ENCODE data around the gene TCF3.

Gene TCF3

DNA sequence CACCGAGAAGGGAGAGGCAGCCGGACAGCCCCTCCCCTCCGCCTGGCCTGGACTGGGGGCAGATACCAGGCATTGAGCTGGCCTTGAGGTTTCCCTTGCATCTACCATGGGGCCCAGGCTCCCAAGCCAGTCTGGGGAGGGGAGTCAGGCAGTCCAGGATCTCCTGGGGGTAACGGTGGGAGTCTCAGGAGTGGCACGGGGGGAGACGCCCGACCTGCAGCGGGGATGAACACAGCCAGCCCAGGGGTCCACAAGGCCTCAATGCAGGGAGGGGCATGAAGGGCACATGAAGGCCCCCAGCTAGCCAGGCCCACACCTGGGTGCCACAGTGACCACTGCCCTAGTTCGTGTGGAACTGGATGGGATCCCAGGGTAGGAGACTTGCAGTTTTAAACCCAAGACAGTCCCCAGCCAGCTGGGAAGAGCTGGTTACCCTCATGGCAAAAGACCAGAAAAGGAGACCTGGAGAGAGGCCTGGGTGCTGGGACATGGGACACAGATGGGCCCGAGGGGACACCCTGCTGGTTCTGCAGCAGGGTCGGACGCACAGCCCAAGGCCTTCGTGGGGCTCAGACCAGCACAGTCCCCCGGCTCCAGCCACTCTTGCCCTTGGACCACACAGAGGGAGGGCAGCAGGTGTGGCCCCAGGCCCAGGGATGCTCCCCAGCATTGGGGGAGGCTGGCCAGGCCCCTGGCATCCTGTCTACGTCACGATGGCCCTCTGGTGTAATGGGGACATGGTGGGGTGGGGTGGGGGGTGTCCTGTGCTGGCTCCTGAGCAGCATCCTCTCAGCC, 42.5 kb downstream of the TCF3 start:
- DNase-seq (ENCODE audit: low spot score): no peak

DNA sequence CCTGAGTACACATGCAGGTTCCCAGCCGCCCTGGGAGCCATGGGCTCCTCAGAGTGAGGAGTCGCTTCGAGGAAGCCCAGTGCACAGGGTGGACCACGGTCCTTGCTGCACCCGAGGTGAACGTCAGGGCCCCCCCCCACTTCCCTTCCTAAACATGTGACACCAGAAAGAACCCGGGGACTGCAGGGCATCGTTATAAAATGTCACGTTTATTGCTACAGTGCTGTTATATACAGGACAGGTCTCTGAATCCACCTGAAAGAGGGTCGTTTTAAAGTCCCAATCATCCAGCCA, 43.4 kb downstream of the TCF3 start:
- no peak for DNase-seq (ENCODE audit: low spot score)

DNA sequence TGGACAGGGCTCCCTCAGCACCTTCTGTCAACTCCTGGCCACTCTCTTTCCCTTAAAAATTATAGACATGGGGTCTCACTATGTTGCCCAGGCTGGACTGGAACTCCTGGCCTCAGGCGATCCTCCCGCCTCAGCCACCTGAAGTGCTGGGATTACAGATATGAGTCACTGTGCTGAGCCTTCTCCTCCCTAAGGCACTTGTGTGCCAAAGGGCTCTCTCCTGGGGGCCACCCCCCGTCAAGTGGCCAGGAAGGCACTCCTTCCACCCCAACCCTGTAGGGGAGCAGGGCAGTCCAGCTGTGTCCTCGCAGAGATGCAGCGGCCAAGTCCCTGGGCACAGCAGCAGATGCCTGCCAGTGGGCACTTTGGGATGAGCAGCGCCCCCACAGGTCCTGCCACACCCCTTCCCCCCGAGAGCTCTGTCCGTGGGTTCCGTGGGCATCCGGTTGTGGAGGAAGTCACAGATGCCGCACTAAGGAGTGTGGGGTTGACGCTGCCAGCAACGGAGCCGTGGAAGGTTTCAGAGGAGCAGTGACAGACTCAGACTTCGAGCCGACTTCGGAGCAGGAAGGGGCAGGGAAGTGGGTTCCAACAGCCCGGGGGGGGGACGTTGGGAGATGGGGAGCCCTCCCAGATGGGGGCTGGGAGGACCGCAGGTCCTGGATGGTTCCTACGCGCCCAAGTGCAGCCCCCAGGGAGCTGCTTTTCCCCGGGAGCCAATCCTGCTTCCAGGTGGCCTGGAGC, 43.9 kb downstream of the TCF3 start:
- DNase-seq (ENCODE audit: low spot score): no peak

GRCh38 chr19:1606138-1606651, 46.2 kb downstream of the TCF3 start:
- no peak for DNase-seq (ENCODE audit: low spot score)

DNA sequence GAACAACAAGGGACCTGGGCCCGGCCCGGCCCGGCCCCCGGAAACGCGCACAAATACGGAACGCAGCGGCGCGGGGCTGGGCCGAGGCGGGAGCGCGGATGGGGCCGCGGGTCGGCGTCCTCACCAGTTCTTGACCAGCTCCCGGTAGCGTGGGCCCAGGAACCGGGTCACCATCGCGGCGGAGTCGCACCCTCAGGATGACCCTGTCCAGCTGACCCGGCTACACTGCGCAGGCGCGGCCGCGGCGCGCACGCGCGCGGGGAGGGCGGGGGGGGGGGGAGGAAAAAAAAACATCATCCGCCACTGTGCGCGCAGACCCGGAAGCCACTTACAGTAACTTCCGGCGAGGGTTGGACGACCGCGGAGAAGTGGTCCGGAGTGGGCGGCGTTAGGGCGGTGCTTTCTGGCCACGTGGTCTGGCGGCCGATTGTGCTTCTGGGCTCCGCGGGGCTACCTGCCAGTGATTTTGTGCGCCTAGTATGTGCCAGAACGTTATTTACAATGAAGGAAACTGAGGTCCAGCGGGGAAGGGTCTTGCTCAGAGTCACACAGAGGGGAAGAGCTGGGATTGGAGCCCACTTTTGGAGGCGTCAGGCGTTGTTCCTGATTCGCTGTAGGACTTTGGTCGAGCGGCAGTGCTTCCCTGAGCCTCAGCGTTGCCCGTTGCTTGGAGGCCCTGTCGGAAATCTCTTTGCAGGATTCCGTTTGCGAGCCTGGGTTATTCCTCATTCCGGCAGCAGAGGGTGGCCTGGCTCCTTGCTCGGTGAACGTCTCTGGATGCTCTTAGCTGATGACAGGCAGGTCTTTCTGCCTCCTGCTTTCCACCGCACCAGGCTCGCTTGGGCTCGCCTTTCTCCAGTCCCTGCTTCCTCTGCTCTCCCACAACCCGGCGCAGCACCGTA, 46.9 kb downstream of the TCF3 start, which contains the start of gene UQCR11:
Gene UQCR11 (minus strand): TSS at position 227 of the 902 bp plus-strand sequence. CDS start 53 bp downstream, at position 174.
- peak; percentile 97 for DNase-seq (ENCODE audit: low spot score)

DNA sequence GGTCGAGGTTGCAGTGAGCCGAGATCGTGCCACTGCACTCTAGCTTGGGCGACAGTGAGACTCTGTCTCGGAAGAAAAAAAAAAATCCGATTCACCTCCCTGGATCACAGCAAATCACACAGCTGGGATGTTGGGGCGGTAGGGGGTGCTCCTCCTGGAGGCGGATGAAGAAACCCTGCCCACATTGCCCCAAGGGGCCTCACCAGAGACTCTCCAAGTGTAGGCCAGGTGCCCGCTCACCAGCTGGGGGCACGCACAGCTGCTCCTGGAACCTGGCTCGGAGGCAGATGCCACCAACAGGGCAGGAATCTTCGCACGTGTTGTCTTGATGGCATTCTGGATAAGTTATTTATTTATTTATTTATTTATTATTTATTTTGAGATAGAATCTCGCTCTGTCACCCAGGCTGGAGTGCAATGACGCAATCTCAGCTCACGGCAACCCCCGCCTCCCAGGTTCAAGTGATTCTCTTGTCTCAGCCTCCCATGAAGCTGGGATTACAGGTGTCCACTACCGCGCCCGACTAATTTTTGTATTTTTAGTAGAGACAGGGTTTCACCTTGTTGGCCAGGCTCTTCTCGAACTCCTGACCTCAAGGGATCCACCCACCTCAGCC, 50.2 kb downstream of the TCF3 start:
- no peak for DNase-seq (ENCODE audit: low spot score)

GRCh38 chr19:1601613-1602064, 50.8 kb downstream of the TCF3 start:
- peak; percentile 50 for DNase-seq (ENCODE audit: low spot score)

DNA sequence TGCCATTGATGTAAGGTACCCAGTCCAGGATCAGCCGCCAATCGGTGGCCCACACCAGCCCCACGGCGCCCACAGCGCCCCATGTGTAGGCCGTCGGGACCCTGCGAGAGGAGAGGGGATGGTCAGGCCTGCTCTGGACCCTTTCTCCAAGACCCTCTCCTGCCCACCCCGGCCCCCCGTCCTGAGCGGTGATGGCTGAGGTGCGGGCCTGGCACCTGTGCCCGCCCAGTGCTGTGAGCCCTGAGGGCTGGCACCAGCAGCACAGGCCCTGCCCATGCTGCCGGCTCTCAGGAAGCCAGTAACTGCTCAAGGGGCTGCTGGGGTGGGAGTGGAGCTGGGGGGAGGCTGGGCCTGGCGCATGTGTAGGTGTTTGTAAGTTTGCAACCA, 53.0 kb downstream of the TCF3 start:
- no peak for DNase-seq (ENCODE audit: low spot score)

- DNase-seq (ENCODE audit: low spot score): no peak
Observed at GRCh38 chr19:1598777-1599459, 53.5 kb downstream of the TCF3 start.

DNA sequence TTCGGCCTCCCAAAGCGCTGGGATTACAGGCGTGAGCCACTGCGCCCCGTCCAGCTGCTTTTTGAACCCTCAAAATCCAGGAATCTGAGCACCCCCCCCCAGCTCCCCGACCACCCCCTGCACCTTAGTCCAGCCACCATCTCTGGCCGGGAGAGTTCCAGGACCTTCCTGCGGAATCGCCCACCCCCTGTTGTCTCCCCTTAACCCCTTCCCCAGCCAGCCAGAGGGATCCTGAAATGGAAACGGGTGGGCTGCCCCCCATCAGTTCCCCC, 59.0 kb downstream of the TCF3 start:
- DNase-seq (ENCODE audit: low spot score): no peak

GRCh38 chr19:1592755-1593500, 59.5 kb downstream of the TCF3 start, which contains the start of gene MBD3:
Gene MBD3 (minus strand): TSS chr19:1592865. CDS start chr19:1592631, 234 bp downstream.
- peak; percentile 96 for DNase-seq (ENCODE audit: low spot score)

GRCh38 chr19:1592024-1592754, 60.2 kb downstream of the TCF3 start:
- peak; percentile 91 for DNase-seq (ENCODE audit: low spot score)

- DNase-seq (ENCODE audit: low spot score): no peak
Observed at GRCh38 chr19:1591421-1592023, 60.9 kb downstream of the TCF3 start.

DNA sequence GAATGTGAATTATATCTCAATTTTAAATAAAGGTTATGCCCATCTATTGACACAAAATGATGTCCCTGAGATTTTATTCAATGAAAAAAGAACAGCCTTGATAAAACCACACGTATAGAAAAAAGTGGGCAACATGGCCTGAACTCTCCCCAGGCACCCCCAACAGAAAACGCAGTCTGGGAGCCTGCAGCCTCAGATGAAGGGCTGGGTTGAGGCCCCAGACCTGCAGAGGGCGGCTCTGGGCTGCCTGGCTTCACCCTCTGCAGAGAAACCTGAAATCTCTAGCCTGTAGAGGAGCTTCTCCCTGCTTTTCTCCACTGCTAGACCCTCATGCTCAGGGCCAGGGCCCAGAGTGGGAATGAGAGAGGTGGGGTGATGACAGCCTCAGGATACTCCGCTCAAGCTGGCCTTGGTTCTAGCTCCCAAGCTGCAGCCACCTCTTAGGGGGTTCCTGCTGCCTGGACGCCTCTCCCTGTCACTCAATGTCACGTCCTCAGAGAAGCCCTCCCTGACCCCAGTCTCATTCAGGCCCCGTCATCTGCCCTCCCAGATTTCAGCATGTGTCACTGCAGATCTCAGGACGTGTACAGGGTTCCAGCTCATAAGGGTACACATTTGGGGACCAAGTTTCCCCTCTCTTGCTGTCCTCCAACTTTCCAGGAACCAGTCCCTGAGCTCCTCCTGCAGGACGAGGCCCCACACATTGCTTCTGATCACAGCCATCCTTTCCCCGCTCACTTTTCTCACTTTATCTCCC, 61.6 kb downstream of the TCF3 start:
- DNase-seq (ENCODE audit: low spot score): peak; percentile 66

GRCh38 chr19:1587872-1588271, 64.5 kb downstream of the TCF3 start:
- DNase-seq (ENCODE audit: low spot score): no peak

DNA sequence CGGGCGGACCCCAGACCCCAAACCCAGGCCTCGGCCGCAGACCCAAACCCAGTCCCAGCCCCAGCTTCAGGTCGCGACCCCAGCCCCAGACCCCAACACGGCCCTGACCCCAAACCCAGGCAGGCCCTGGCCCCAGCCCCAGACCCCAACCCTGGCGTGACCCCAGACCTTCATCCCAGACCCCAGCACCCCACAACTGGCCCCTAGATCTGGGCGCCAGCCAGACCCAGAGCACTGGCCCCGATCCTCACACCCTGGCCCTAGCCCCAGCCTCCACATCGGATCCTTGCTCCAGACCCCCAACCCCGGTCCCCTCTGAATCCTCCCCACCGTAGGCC, 67.2 kb downstream of the TCF3 start:
- DNase-seq (ENCODE audit: low spot score): no peak

GRCh38 chr19:1584500-1585242, 67.7 kb downstream of the TCF3 start:
- no peak for DNase-seq (ENCODE audit: low spot score)

- DNase-seq (ENCODE audit: low spot score): no peak
Observed at GRCh38 chr19:1582201-1582600, 70.2 kb downstream of the TCF3 start.
